IMR-90 (cell line): ENCODE data around the gene CSAG2. TPM values are rescaled to one million over a fixed set of nuclear protein-coding genes. Genes with fewer than 3 reads are reported as not detected.

ENCODE experiments used
- ATAC-seq: fragments of 200-7000 bp; cut with Tn5 transposase; 2 replicates; pipeline ENCODE4 v1.9.1; 2020; ENCODE audit warnings: low read depth, mild to moderate bottlenecking, moderate library complexity
- BruUV-seq: library from RNA; stranded (reverse); fragments of 400-500 nt; replicated peaks from 2 replicates; lab custom pipeline; 2021; lab: Mats Ljungman, UMichigan
- CTCF ChIA-PET: fragments of 300-600 bp; formaldehyde crosslinking; extraction: SDS; loops from one replicate; lab custom pipeline; 2021; ENCODE audit warnings: antibody characterized with exemption; lab: Yijun Ruan, JAX
- POLR2A ChIA-PET: fragments of 300-600 bp; sonication (Branson Sonifier 250); formaldehyde crosslinking; loops from one replicate; lab custom pipeline; 2022; ENCODE audit warnings: antibody characterized with exemption; ENCODE audit not compliant: unreplicated experiment; lab: Charles Lee
- DNase-seq: peaks from one replicate; pipeline ENCODE4 v3.0.0; 2013
- H2AFZ ChIP-seq: replicated peaks from 2 replicates; pipeline ENCODE3; 2013; ENCODE audit warnings: low read length, mild to moderate bottlenecking; ENCODE audit not compliant: poor library complexity
- H2AK5ac ChIP-seq: 2 replicates; pipeline ENCODE4 v1.6.1; 2013; ENCODE audit warnings: low read depth, low read length, inconsistent platforms
- H2AK9ac ChIP-seq: replicated peaks from 2 replicates; pipeline ENCODE3; 2013; ENCODE audit warnings: mild to moderate bottlenecking, low read depth, low read length, moderate library complexity; ENCODE audit not compliant: poor library complexity
- H2BK120ac ChIP-seq: 2 replicates; pipeline ENCODE4 v1.6.1; 2013; ENCODE audit warnings: low read depth, low read length, inconsistent platforms
- H2BK15ac ChIP-seq: 3 replicates; pipeline ENCODE4 v1.6.1; 2013; ENCODE audit warnings: low read depth, low read length, inconsistent platforms
- H2BK20ac ChIP-seq: 2 replicates; pipeline ENCODE4 v1.6.1; 2013; ENCODE audit warnings: low read depth, mild to moderate bottlenecking, inconsistent platforms, low read length, moderate library complexity
- H2BK5ac ChIP-seq: 2 replicates; pipeline ENCODE4 v1.6.1; 2013; ENCODE audit warnings: mild to moderate bottlenecking, low read depth, low read length, inconsistent platforms; ENCODE audit not compliant: poor library complexity, severe bottlenecking
- H3K14ac ChIP-seq: replicated peaks from 2 replicates; pipeline ENCODE4 v1.6.1; 2013; ENCODE audit warnings: low read depth, low read length, inconsistent platforms
- H3K18ac ChIP-seq: 2 replicates; pipeline ENCODE4 v1.6.1; 2013; ENCODE audit warnings: low read depth, low read length, control low read depth
- H3K23ac ChIP-seq: 2 replicates; pipeline ENCODE4 v1.6.1; 2013; ENCODE audit warnings: low read depth, low read length, inconsistent platforms
- H3K27ac ChIP-seq: 2 replicates; pipeline ENCODE4 v1.5.1; 2013; ENCODE audit warnings: mild to moderate bottlenecking, control low read depth, low read length; ENCODE audit not compliant: insufficient read depth
- H3K27me3 ChIP-seq: 2 replicates; pipeline ENCODE4 v1.6.1; 2013; ENCODE audit warnings: low read length; ENCODE audit not compliant: control insufficient read depth, insufficient read depth
- H3K36me3 ChIP-seq: 2 replicates; pipeline ENCODE4 v1.6.1; 2013; ENCODE audit warnings: low read length, mixed read lengths; ENCODE audit not compliant: control insufficient read depth, insufficient read depth
- H3K4ac ChIP-seq: 2 replicates; pipeline ENCODE4 v1.6.1; 2013; ENCODE audit warnings: low read depth, low read length, inconsistent platforms
- H3K4me1 ChIP-seq: 2 replicates; pipeline ENCODE4 v1.6.1; 2013; ENCODE audit warnings: low read length, mixed read lengths; ENCODE audit not compliant: control insufficient read depth, insufficient read depth
- H3K4me2 ChIP-seq: 2 replicates; pipeline ENCODE4 v1.6.1; 2013; ENCODE audit warnings: low read depth, mild to moderate bottlenecking, control low read depth, low read length, moderate library complexity
- H3K4me3 ChIP-seq: 2 replicates; pipeline ENCODE4 v1.5.1; 2013; ENCODE audit warnings: low read depth, mild to moderate bottlenecking, control low read depth, low read length, moderate library complexity; ENCODE audit not compliant: insufficient read depth
- H3K56ac ChIP-seq: 2 replicates; pipeline ENCODE4 v1.6.1; 2013; ENCODE audit warnings: low read length, inconsistent platforms; ENCODE audit not compliant: insufficient read depth; ENCODE audit errors: extremely low read depth
- H3K79me1 ChIP-seq, 2 experiments: 2 replicates each; pipeline ENCODE4 v1.6.1; 2013; ENCODE audit warnings: low read length in 2 of 2, inconsistent platforms in 1 of 2, low read depth in 1 of 2
- H3K9ac ChIP-seq: 2 replicates; pipeline ENCODE4 v1.6.1; 2013; ENCODE audit warnings: low read depth, low read length, control low read depth
- H3K9me1 ChIP-seq: 2 replicates; pipeline ENCODE4 v1.6.1; 2013; ENCODE audit warnings: low read length, inconsistent platforms; ENCODE audit not compliant: insufficient read depth
- H3K9me3 ChIP-seq: 2 replicates; pipeline ENCODE4 v1.6.1; 2013; ENCODE audit warnings: low read length; ENCODE audit not compliant: control insufficient read depth, insufficient read depth
- H4K20me1 ChIP-seq: 2 replicates; pipeline ENCODE4 v1.6.1; 2013; ENCODE audit warnings: low read length, inconsistent platforms; ENCODE audit not compliant: insufficient read depth
- H4K5ac ChIP-seq: 2 replicates; pipeline ENCODE4 v1.6.1; 2013; ENCODE audit warnings: mild to moderate bottlenecking, low read depth, low read length, control low read depth
- H4K8ac ChIP-seq, 2 experiments: 2 replicates each; pipeline ENCODE4 v1.6.1; 2013; ENCODE audit warnings: low read depth in 2 of 2, low read length in 2 of 2, control low read depth in 1 of 2, inconsistent platforms in 1 of 2
- H4K91ac ChIP-seq: 2 replicates; pipeline ENCODE4 v1.6.1; 2013; ENCODE audit warnings: low read depth, low read length, inconsistent platforms; ENCODE audit not compliant: insufficient read depth
- BHLHE40 ChIP-seq: fragments of 150-350 bp; IDR thresholded peaks from 2 replicates; pipeline ENCODE4 v1.6.1; 2016; ENCODE audit warnings: mild to moderate bottlenecking, low read depth, low read length
- CEBPB ChIP-seq: IDR thresholded peaks from 2 replicates; pipeline ENCODE4 v1.6.1; 2012; ENCODE audit warnings: low read depth, low read length, improper control_type of control experiment
- FOS ChIP-seq: fragments of 150-350 bp; IDR thresholded peaks from 2 replicates; pipeline ENCODE4 v1.6.1; 2016; ENCODE audit warnings: low read depth, low read length
- MXI1 ChIP-seq: IDR thresholded peaks from 2 replicates; pipeline ENCODE4 v1.6.1; 2012; ENCODE audit warnings: low read depth, mild to moderate bottlenecking, low read length, moderate library complexity, borderline replicate concordance
- NFE2L2 ChIP-seq: fragments of 150-350 bp; IDR thresholded peaks from 2 replicates; pipeline ENCODE4 v1.6.1; 2016; ENCODE audit warnings: low read depth, mild to moderate bottlenecking, low read length
- POLR2A ChIP-seq: IDR thresholded peaks from 2 replicates; pipeline ENCODE4 v1.6.1; 2012; ENCODE audit warnings: mild to moderate bottlenecking, low read depth, low read length
- RCOR1 ChIP-seq: IDR thresholded peaks from 2 replicates; pipeline ENCODE4 v1.6.1; 2012; ENCODE audit warnings: mild to moderate bottlenecking, low read length, improper control_type of control experiment; ENCODE audit not compliant: insufficient replicate concordance
- RFX5 ChIP-seq: IDR thresholded peaks from 2 replicates; pipeline ENCODE4 v1.8.0; 2012; ENCODE audit warnings: low read depth, mild to moderate bottlenecking, low read length, moderate library complexity
- SMC3 ChIP-seq: fragments of 150-350 bp; IDR thresholded peaks from 2 replicates; pipeline ENCODE4 v1.6.1; 2016; ENCODE audit warnings: low read depth, mild to moderate bottlenecking, antibody characterized with exemption, low read length, moderate library complexity
- USF2 ChIP-seq: fragments of 150-350 bp; IDR thresholded peaks from 2 replicates; pipeline ENCODE4 v1.6.1; 2017; ENCODE audit warnings: mild to moderate bottlenecking, antibody characterized with exemption, low read length, low read depth
- WGBS, 2 experiments: methylation state at CpG; one replicate each; pipeline versions ENCODE4 v1.1.5 to v1.1.7; 2013; ENCODE audit warnings: missing lambda C conversion rate in 2 of 2; ENCODE audit not compliant: insufficient read length in 1 of 2; ENCODE audit errors: extremely low coverage in 2 of 2; 5-methylcytosine and 5-hydroxymethylcytosine counted together
- dilution Hi-C: fragments of 300-500 bp; cut with HindIII; formaldehyde crosslinking; loops from one replicate; pipeline ENCODE4 v1.14.3; 2018; ENCODE audit warnings: low sequenced_read_pairs; ENCODE audit not compliant: unreplicated experiment
- in situ Hi-C: fragments of 300-500 bp; cut with MboI; formaldehyde crosslinking; loops from 3 replicates; pipeline ENCODE4 v1.14.3; 2019; ENCODE audit warnings: low sequenced_read_pairs, inconsistent platforms, mixed read lengths
- intact Hi-C: fragments of 100-400 bp; cut with micrococcal nuclease; formaldehyde crosslinking; loops from 2 replicates; pipeline ENCODE4 v1.10.0; 2022
- polyA plus RNA-seq, 3 experiments: library from polyadenylated mRNA; depleted of rRNA; stranded (reverse); fragments of >200 nt; gene quantifications; 2 replicates each; pipeline ENCODE4 v1.2.3, GENCODE V29; 2012; ENCODE audit warnings: low replicate concordance in 1 of 3
- total RNA-seq: library from RNA; depleted of rRNA; stranded (reverse); fragments of >200 nt; gene quantifications from 2 replicates; pipeline ENCODE4 v1.2.3, GENCODE V29; 2012; rRNA removed

CSAG2 gene
- total and polyA plus RNA-seq, 2 of the 4 experiments (the other 2 are of a cell fraction) = not detected

GRCh38 chrX:152658302-152658701, 50.8 kb downstream of the CSAG2 start:
- Histone ChIP-seq H3K9ac (no peak overlapping the region), H3K4me2 (no peak overlapping the region), H3K4me1 (no peaks in the 10 kb centered on the region), H2BK15ac (no peak overlapping the region), H4K20me1 (no peaks in the 10 kb centered on the region), H2BK120ac (no peak overlapping the region), H2AFZ (no peak overlapping the region), H3K36me3 (no peaks in the 10 kb centered on the region), H3K23ac (no peak overlapping the region), H3K4ac (no peak overlapping the region), H3K9me3 (no peaks in the 10 kb centered on the region), H4K91ac (no peak overlapping the region), H3K18ac (no peak overlapping the region), H4K5ac (no peak overlapping the region), H2AK9ac (no peak overlapping the region), H3K27ac (no peak overlapping the region), H3K56ac (no peak overlapping the region), H3K9me1 (no peaks in the 10 kb centered on the region), H3K4me3 (no peak overlapping the region), H3K27me3 (no peaks in the 10 kb centered on the region), H3K14ac (no peak overlapping the region), H2AK5ac (no peak overlapping the region), H3K79me1 (no peaks in the 10 kb centered on the region), H4K8ac (no peak overlapping the region), H2BK5ac (no peak overlapping the region), H2BK20ac (no peak overlapping the region)
- POLR2A ChIA-PET = no interaction called here
- ATAC-seq (no peak), DNase-seq (no peak)
- TF ChIP-seq CEBPB (no peak), RFX5 (no peak), POLR2A (no peak), USF2 (no peak), RCOR1 (no peak), NFE2L2 (no peak), MXI1 (no peak), SMC3 (no peak), BHLHE40 (no peak), FOS (no peak)
- no CpG with 5 or more reads among the region's 2 CpGs for WGBS, 2 experiments
- dilution Hi-C loops (no loop called here), intact Hi-C loops (no loop called here), in situ Hi-C loops (no loop called here)
- BruUV-seq = no TSS peak
- CTCF ChIA-PET = no interaction called here

Other genes with a start within 250 kb of the CSAG2 start
- gene GABRQ, start 71.4 kb downstream of the CSAG2 start, total RNA-seq = under 0.01 TPM in 1 of 2 replicates, not detected in the other
- 0.03 TPM in 2 replicates for gene GABRQ, start 71.4 kb downstream of the CSAG2 start, polyA plus RNA-seq (2012; rRNA removed)
- gene MAGEA3, start 10.5 kb downstream of the CSAG2 start, total RNA-seq = not detected in 2 replicates
- gene MAGEA3, start 10.5 kb downstream of the CSAG2 start, polyA plus RNA-seq (2012; rRNA removed) = not detected in 2 replicates
- gene MAGEA2B, start 5.4 kb upstream of the CSAG2 start, total RNA-seq = not detected in 2 replicates
- gene MAGEA2B, start 5.4 kb upstream of the CSAG2 start, polyA plus RNA-seq (2012; rRNA removed) = not detected in 2 replicates
- gene CSAG1, start 24.4 kb upstream of the CSAG2 start, total RNA-seq = not detected in 2 replicates
- gene CSAG1, start 24.4 kb upstream of the CSAG2 start, polyA plus RNA-seq (2012; rRNA removed) = not detected in 2 replicates
- gene MAGEA12, start 24.5 kb upstream of the CSAG2 start, total RNA-seq = not detected in 2 replicates
- gene MAGEA12, start 24.5 kb upstream of the CSAG2 start, polyA plus RNA-seq (2012; rRNA removed) = not detected in 2 replicates
- gene MAGEA2, start 44.6 kb upstream of the CSAG2 start, total RNA-seq = not detected in 2 replicates
- not detected in 2 replicates for gene MAGEA2, start 44.6 kb upstream of the CSAG2 start, polyA plus RNA-seq (2012; rRNA removed)
- gene CSAG3, start 49.9 kb upstream of the CSAG2 start, total RNA-seq = not detected in 2 replicates
- not detected in 2 replicates for gene CSAG3, start 49.9 kb upstream of the CSAG2 start, polyA plus RNA-seq (2012; rRNA removed)
- not detected in 2 replicates for gene MAGEA6, start 60.4 kb upstream of the CSAG2 start, total RNA-seq
- not detected in 2 replicates for gene MAGEA6, start 60.4 kb upstream of the CSAG2 start, polyA plus RNA-seq (2012; rRNA removed)
- 15.8 and 25.8 TPM in 2 replicates for gene CETN2, start 121.5 kb upstream of the CSAG2 start, total RNA-seq
- 31.2 and 34.0 TPM in 2 replicates for gene CETN2, start 121.5 kb upstream of the CSAG2 start, polyA plus RNA-seq (2012; rRNA removed)
- 20.8 and 22.8 TPM in 2 replicates for gene NSDHL, start 121.8 kb upstream of the CSAG2 start, total RNA-seq
- 26.0 and 27.1 TPM in 2 replicates for gene NSDHL, start 121.8 kb upstream of the CSAG2 start, polyA plus RNA-seq (2012; rRNA removed)
- 3.2 and 3.6 TPM in 2 replicates for gene ZNF185, start 188.8 kb upstream of the CSAG2 start, total RNA-seq
- gene ZNF185, start 188.8 kb upstream of the CSAG2 start, polyA plus RNA-seq (2012; rRNA removed) = 6.2 and 6.3 TPM in 2 replicates